GM18502 (cell line): ENCODE results near the gene PPIG.
"Not testable (repeated sequence)": the region's sequence is repeated elsewhere in the genome, so short reads cannot be mapped to it uniquely, and the experiment has no call there.

Experiments used
- ATAC-seq: cut with Tn5 transposase; IDR thresholded peaks from one replicate; pipeline ENCODE4 v1.9.1; 2021; ENCODE audit warnings: mild to moderate bottlenecking; ENCODE audit not compliant: unreplicated experiment, poor library complexity

PPIG gene

DNA sequence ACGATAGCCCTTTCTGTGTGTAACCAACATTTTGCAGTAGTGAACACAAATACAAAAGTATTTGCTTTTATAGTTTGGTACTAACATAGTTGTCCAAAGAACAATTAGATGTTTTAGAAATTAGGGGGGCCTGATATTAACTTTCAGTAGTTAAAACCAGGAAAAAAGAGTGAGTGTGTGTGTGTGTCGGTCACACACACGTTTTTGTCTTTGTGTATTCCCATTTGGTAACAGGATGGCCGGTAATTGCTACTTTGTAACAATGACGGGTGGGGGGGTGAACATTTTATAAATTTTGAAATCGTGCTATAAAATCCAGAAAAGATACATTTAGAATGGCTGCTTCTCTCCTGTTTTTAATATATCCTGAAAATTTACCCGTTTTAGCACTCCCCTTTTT, 1.5 kb downstream of the PPIG start:
- no peak for ATAC-seq

DNA sequence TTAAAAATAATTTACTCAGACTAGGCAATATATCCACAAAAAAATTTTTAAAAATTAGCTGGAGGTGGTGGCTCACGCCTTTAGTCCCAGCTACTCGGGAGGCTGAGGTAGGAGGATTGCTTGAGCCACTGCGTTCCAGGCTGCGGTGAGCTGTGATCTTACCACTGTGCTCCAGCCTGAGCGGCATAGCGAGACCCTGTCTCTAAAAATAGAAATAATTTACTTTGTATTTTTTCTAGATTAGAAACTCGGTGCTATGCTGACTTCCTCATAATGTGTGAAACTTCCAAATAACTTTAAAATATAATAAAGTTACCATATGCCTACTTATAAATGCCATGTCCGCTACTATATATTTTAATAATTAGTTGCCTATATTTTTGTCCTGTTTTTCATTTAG, 6.7 kb downstream of the PPIG start:
- ATAC-seq = no peak

DNA sequence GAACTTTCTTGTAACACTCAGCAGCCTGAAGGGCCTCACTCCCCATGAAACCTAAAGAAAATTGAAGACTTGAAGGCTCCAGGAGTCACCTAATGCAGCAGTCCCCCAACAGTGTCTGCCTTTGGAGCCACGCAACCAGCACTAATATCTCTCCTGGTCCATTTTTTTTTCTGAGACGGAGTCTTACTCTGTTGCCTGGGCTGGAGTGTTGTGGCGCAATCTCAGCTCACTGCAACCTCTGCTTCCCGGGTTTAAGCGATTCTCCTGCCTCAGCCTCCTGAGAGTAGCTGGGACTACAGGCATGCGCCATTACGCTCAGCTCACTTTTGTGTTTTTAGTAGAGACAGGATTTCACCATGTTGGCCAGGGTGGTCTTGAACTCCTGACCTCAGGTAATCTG, 12.4 kb downstream of the PPIG start:
- ATAC-seq = not testable (repeated sequence)

DNA sequence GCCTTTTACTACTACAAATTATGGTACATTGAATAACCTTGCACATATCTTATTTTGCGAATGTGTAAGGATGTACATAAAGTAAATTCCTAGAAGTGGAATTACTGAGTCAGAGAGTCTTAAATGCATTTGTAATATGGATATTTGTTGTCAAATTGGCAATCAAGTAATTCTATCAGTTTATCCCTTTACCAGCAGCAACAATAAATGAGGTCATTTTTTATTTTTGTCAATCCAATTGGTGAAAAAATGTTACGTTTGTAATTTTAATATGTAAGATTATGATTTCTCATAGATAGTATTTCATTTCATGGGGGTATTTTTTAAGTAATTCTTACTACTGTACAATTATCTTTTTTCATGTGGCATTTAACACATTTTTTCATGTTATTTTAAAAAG, 14.8 kb downstream of the PPIG start:
- no peak for ATAC-seq

DNA sequence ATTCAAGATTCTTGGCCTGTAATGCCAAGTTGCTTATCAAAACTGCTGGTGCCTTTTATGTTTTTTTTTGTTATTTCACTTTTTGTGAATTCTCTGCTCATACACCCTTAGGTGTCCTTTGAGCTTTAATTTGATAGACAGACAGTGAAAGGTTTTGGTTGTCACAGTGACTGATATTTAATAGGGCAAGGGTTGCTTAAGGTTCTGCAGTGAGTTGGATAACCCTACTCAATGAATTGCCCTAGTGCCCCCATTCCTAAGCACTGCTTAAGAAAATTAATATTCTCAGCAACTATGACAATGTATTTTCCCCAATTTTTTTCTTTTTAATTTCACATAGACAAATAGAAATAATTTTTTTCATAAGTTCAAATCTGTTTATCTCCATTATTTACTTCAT, 15.4 kb downstream of the PPIG start:
- ATAC-seq = no peak

DNA sequence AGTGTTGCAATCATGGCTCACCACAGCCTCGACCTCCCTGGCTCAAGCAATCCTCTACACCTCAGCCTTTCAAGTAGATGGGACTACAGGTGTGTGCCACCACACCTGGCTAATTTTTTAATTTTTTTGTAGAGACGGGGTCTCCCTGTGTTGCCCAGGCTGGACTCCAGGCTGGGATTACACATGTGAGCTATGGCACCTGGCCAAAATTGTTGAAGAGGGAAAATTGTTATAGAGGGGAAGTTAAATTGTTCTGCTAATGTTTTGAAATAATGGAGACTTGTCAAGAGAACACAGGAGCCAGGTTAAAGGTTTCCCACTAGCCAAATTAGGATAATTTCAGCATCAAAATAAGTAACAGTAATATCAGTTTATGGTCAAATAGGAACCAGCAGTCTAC, 25.1 kb downstream of the PPIG start:
- no peak for ATAC-seq

DNA sequence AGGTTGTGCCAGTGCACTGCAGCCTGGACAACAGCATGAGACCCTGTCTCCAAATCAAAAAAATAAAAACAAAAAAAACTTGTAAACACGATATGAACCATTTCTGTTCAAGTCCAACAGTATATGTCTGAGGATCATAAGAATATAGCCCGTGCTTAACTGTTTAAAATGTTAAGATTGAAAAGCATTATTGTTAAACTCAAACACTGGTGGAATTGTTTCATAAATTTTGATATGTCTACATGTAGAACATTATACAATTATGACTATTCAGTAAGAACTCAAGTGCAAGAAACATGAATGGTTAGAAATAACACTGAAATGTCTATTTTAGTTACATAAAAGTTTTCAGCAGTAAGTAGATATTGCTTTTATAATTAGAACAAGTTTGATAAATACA, 29.7 kb downstream of the PPIG start:
- ATAC-seq = no peak

DNA sequence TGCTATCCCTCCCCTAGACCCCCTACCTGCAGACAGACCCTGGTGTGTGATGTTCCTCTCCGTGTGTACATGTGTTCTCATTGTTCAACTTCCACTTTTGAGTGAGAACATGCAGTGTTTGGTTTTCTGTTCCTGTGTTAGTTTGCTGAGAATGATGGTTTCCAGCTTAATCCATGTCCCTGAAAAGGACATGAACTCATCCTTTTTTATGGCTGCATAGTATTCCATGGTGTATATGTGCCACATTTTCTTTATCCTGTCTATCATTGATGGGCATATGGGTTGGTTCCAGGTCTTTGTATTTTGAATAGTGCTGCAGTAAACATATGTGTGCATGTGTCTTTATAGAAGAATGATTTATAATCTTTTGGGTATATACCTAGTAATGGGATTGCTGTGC, 31.8 kb downstream of the PPIG start:
- not testable (repeated sequence) for ATAC-seq

DNA sequence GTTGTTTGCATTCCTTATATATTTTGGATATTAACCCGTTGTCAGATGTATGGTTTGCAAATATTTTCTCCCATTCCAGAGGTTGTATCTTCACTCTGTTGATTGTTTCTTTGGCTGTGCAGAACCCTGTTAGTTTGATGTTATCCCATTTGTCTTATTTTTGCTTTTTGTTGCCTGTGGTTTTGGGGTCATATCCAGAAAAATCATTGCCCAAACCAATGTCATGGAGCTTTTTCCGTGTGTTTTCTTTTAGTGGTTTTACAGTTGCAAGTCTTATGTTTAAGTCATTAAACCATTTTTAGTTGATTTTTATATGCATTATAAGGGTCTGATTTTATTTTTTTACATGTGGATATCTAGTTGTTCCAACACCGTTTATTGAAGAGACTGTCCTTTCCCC, 35.8 kb downstream of the PPIG start:
- no peak for ATAC-seq

DNA sequence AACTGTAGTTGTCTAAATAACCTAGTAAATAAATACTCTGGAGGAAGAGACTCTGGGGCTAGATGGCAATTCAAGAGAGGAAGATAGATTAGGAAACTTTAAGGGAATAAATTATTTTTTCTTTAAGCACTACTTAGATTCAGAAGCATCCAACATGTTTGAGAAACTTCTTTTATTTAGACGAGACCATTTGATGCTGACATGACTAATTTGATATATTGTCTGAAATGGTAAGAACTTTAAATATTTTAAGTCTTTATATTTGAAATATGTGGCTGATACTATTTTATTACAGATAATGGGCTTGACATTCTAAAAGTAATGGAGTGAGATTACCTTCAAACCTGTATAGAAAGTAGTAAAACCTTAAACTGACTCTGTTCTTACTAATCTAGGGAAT, 36.4 kb downstream of the PPIG start:
- ATAC-seq = no peak

DNA sequence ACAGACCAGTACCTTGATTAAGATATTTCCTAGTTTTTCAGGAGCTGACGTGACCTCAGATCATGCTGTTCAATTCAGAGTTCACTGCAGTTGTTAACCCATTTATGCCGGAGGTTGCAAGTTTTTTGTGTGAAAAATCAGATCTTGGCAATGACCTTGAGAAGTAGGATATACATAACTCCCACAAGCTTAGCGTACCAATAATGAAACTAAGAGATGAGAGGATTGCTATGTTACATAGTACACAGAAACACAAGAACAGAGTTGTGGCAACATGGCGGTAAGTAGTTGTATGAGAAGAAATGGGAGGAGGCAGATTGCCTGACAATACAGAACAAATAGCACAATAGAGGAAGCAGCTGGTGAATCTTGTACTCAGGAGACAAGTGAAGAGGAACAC, 39.1 kb downstream of the PPIG start:
- no peak for ATAC-seq

DNA sequence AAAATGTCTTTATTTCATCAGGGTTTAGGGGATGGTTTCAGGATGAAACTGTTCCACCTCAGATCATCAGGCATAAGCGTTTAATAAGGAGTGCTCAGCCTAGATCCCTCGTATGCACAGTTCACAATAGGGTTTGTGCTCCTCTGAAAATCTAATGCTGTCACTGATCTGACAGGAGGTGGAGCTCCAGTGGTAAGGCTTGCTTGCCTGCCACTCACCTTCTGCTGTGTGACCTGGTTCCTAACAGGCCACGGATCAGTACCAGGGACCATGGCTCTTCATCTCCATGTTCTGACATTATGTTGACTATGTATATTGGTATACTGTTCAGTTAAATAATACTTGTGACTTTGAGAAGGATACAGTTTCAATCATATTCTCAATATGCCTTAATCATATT, 41.6 kb downstream of the PPIG start:
- no peak for ATAC-seq

DNA sequence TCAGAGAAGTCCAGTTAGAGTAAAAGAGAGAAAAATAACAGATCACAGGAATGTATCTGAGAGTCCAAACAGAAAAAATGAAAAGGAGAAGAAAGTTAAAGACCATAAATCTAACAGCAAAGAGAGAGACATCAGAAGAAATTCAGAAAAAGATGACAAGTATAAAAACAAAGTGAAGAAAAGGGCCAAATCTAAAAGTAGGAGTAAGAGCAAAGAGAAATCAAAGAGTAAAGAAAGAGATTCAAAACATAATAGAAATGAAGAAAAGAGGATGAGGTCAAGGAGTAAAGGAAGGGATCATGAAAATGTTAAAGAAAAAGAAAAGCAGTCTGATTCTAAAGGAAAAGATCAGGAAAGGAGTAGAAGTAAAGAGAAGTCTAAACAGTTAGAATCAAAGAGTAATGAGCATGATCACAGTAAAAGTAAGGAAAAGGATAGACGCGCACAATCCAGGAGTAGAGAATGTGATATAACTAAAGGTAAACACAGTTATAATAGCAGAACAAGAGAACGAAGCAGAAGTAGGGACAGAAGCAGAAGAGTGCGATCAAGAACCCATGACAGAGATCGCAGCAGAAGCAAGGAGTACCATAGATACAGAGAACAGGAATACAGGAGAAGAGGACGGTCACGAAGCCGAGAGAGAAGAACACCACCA, 52.4 kb downstream of the PPIG start:
- no peak for ATAC-seq

DNA sequence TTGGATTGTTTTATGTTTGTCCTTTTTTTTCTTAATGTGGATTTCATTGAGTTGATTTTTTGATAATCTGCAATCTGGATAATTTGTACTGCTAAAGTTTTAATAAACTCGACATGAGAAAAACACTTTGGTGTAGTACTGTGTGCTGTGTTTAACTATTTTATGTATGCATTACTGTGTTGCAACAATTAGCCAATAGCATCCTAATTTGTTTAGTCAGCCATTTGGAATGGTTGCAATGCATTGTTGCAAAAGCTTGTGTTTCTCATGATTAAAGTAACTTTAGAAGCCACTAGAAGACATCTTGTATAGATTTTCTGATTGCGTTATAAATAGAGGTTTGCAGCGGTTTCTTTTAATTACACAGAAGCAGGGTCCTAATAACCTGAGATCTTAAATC, 53.5 kb downstream of the PPIG start:
- no peak for ATAC-seq

DNA sequence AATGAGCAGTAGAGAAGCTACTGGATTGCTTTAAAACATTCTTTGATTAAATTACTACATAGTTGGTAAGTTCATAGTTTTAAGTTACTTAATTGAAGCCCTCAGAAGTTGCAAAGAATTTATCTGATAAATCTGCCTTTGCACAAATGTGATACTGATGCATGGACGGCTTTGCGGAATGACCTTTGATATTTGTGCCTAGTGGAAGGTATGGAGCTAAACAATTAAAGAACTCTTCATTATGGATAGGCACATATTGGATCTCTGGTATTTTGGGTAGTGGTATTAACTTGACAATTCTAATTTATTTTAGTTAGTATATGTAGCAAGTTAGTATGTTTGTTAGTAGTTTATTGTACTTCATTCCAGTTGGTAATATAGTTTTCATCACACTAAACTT, 56.0 kb downstream of the PPIG start:
- ATAC-seq = no peak

DNA sequence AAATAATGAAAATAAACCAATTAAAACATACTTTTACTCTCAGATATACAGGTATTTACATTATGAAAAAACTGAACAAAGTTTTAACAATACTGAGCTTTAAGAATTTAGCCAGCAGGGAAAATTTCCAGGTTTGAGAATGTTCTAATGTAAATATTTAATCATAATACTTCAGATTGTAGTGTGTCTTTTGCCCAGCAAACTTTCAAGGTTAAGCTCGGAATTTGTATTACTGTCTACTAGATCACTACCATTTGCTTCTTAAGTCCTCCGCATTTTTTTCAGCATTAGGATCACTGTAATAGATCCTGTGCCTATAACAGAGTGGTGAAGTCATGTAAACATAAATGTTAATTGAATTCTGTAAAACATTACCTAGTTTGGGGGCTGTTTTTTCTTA, 57.3 kb downstream of the PPIG start:
- ATAC-seq = no peak

DNA sequence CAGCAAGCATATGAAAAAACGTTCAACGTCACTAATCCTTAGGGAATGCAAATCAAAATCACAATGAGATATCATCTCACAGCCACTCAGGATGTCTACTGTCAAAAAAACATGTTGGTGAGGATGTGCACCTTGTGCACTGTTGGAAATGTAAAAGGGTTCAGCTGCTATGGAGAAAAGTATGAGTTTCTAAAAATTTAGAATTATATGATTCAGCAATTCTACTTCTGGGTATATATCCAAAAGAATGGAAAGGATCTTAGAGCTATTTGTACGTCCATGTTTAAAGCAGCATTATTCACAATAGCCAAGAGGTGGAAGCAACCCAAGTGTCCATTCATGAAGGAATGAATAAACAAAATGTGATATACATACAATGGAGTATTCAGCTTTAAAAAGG, 60.0 kb downstream of the PPIG start:
- ATAC-seq = no peak

DNA sequence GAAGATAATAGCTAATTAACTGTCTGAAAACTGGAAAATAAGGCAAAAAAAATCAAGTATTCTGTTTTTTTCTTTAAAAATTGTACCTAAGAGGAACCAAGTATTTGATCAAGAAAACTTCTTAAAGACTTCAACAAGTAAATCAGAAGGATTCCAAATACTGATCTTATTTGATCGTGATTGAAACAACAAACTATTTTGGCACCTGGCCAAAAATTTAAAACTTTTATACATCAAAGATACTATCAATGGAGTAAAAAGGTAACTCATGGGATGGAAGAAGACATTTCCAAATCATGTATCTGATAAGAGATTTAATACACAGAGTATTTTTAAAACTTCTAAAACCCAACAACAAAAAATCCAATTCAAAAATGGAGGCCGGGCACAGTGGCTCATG, 63.3 kb downstream of the PPIG start:
- no peak for ATAC-seq

DNA sequence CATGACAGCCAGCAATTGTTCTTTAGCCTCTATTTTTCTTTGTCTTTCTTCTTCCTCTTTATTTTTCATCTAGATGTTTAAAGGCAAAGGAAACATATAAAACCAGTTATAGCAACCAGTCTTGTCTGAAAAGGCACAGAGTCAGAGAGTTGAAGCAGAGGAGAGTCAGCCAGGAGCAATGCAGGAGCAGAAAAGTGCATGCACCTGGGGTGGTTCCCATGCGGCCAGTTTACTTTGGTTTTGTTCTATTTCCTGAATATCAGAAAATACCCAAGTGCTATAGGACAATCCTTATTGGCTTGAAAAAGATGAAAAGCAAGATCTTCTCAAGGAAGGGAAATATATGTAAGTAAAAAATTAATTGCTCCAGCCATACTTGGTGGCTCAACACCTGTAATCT, 65.1 kb downstream of the PPIG start:
- no peak for ATAC-seq

DNA sequence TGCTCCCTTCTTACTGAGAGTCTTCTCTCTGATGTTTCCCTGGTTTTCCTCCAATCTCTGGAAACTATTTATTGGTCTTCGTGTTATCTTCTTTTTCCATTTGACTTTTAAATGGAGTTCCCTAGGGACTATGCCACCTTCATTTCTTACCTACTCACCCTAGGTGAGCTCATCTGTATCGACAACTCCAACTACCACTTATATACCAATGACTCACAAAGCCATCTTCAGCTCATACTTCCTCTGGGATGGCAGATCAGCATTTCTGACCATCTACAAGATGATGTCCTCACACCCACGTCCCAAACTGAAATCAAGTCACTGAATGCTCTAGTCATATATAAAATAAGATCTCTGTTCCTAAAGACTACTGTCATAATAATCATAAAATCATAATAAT, 69.5 kb downstream of the PPIG start:
- ATAC-seq = no peak

DNA sequence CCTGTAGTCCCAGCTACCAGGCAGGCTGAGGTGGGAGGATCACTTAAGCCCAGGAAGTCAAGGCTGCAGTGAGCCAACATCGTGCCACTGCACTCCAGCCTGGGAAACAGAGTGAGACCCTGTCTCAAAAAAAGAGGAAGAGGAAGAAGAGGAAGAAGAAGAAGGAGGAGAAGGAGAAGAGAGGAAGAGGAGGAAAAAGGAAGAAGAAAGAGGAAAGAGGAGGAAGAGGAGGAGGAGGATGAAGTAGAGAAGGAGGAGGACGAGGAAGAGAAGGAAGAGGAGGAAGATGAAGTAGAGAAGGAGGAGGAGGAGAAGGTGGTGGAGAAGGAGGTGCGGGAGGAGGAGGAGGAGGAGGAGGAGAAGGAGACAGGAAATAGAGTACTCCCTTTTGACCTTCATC, 72.0 kb downstream of the PPIG start:
- no peak for ATAC-seq

DNA sequence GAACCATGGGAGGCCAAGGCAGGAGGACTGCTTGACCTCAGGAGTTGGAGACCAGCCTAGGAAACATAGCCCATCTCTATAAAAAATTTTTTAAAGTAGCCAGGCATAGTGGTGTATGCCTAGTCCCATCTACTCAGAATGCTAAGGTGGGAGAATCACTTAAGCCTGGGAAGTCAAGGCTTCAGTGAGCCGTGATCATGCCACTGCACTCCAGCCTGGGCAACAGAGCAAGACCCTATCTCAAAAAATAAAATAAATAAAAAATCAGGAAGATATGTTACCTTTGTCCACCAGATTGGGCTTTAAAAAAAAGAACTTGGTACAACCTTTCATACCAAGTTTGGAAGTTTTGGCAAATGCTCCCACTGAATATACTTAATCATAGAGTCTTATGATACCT, 74.7 kb downstream of the PPIG start:
- no peak for ATAC-seq

DNA sequence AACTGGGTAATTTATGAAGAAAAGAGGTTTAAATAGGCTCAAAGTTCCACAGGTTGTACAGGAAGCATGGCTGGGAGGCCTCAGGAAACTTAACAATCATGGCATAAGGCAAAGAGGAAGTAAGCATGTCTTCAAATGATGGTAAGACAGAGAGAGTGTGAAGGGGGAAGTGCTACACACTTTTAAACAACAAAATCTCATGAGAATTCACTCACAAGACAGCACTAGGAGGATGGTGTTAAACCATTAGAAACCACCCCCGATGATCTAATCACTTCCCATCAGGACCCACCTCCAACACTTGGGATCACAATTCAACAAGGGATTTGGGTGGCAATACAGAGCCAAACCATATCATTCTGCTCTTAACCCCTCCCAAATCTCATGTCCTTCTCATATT, 75.2 kb downstream of the PPIG start:
- ATAC-seq = peak; percentile 45
